K562 (cell line): ENCODE measurements around the gene FRMPD1. TPM values are rescaled to one million over a fixed set of nuclear protein-coding genes. Genes with fewer than 3 reads are reported as not detected.

Experiments used
- ATAC-seq: fragments of 200-7000 bp; cut with Tn5 transposase; 3 replicates; pipeline ENCODE4 v1.9.1; 2020; ENCODE audit warnings: moderate library complexity
- BruUV-seq: library from RNA; stranded (reverse); fragments of 400-500 nt; replicated peaks from 2 replicates; lab custom pipeline; 2021; lab: Mats Ljungman, UMichigan
- CTCF ChIA-PET: fragments of 300-600 bp; formaldehyde crosslinking; extraction: SDS; loops from one replicate; lab custom pipeline; 2021; ENCODE audit warnings: low intra/inter-chr PET ratio; lab: Yijun Ruan, JAX
- POLR2A ChIA-PET: fragments of 300-600, 350-650 bp; sonication (Branson Sonifier 250); formaldehyde crosslinking; extraction: SDS; loops from one replicate; lab custom pipeline; 2021; ENCODE audit warnings: antibody characterized with exemption, inconsistent platforms; lab: Yijun Ruan, JAX
- DNase-seq, 4 experiments: peaks; one replicate each; pipeline versions ENCODE4 v3.0.0 to v3.0.0-alpha.2; 2011 to 2018; ENCODE audit warnings: low spot score in 3 of 4, mixed read lengths in 3 of 4; ENCODE audit errors: extremely low read depth in 1 of 4
- FAIRE-seq: peaks from 2 replicates; lab custom pipeline; 2011; peaks lifted over from hg19 to GRCh38; lab: Jason Lieb, UNC
- H2AFZ ChIP-seq: 2 replicates; pipeline ENCODE4 v1.6.0; 2011; ENCODE audit warnings: low read depth, low read length, control low read depth, inconsistent platforms
- H3K27ac ChIP-seq: fragments of 200-600 bp; 3 replicates; pipeline ENCODE4 v1.8.0; 2011; ENCODE audit warnings: low read depth, mild to moderate bottlenecking, control low read depth, inconsistent platforms, low read length, moderate library complexity, mixed read lengths; ENCODE audit errors: extremely low read depth
- H3K27me3 ChIP-seq, 2 experiments: fragments of 300-600 bp in 1 of 2; 2 replicates in 1 of 2; 3 replicates in 1 of 2; pipeline versions ENCODE4 v1.6.0 to v1.8.0; 2011; ENCODE audit warnings: inconsistent platforms in 2 of 2, low read length in 2 of 2, mild to moderate bottlenecking in 1 of 2, mixed read lengths in 1 of 2, moderate library complexity in 1 of 2; ENCODE audit not compliant: control insufficient read depth in 2 of 2, insufficient read depth in 2 of 2
- H3K36me3 ChIP-seq: fragments of 300-600 bp; 3 replicates; pipeline ENCODE4 v1.8.0; 2011; ENCODE audit warnings: mild to moderate bottlenecking, low read length, inconsistent platforms; ENCODE audit not compliant: control insufficient read depth, insufficient read depth
- H3K4me1 ChIP-seq, 2 experiments: fragments of 200-600 bp in 1 of 2; replicated peaks in 1 of 2; 2 replicates in 1 of 2; 3 replicates in 1 of 2; pipeline versions ENCODE4 v1.5.1 to v1.8.0; 2011; ENCODE audit warnings: inconsistent platforms in 2 of 2, low read length in 2 of 2, mild to moderate bottlenecking in 1 of 2, mixed read lengths in 1 of 2, moderate library complexity in 1 of 2; ENCODE audit not compliant: control insufficient read depth in 2 of 2, insufficient read depth in 2 of 2
- H3K4me2 ChIP-seq: 2 replicates; pipeline ENCODE4 v1.6.1; 2011; ENCODE audit warnings: low read length, control low read depth, inconsistent platforms, mixed read lengths; ENCODE audit not compliant: insufficient read depth
- H3K4me3 ChIP-seq: fragments of 200-600 bp; sonication (generic), shearing (Covaris generic); 2 replicates; pipeline ENCODE4 v1.5.1; 2016; ENCODE audit warnings: control low read depth, inconsistent platforms
- H3K79me2 ChIP-seq: fragments of 200-600 bp; 3 replicates; pipeline ENCODE4 v1.8.0; 2011; ENCODE audit warnings: low read length, inconsistent platforms; ENCODE audit not compliant: control insufficient read depth, insufficient read depth
- H3K9ac ChIP-seq, 2 experiments: 2 replicates each; pipeline versions ENCODE4 v1.6.0 to v1.6.1; 2011; ENCODE audit warnings: low read depth in 2 of 2, low read length in 2 of 2, control low read depth in 1 of 2, inconsistent platforms in 1 of 2, mild to moderate bottlenecking in 1 of 2, mixed read lengths in 1 of 2; ENCODE audit not compliant: insufficient read depth in 1 of 2
- H3K9me1 ChIP-seq: one replicate; pipeline ENCODE4 v1.6.0; 2011; ENCODE audit warnings: inconsistent platforms, mild to moderate bottlenecking, low read length, moderate library complexity; ENCODE audit not compliant: control insufficient read depth, insufficient read depth
- H3K9me3 ChIP-seq: replicated peaks from 2 replicates; pipeline ENCODE4 v1.5.1; 2011; ENCODE audit warnings: low read depth, low read length, inconsistent platforms; ENCODE audit not compliant: control insufficient read depth, insufficient read depth
- H4K20me1 ChIP-seq: replicated peaks from 2 replicates; pipeline ENCODE4 v1.6.1; 2011; ENCODE audit warnings: low read length, inconsistent platforms, mixed read lengths; ENCODE audit not compliant: control insufficient read depth, insufficient read depth
- CEBPB ChIP-seq: fragments of 450-650 bp; IDR thresholded peaks from 2 replicates; pipeline ENCODE4 v1.6.1; 2016; ENCODE audit warnings: missing genetic modification characterization, missing compliant biosample characterization
- JUN ChIP-seq, 2 experiments: sonication (generic) in 1 of 2; formaldehyde crosslinking in 1 of 2; IDR thresholded peaks; 2 replicates each; pipeline versions ENCODE4 v1.6.1 to v1.8.0; 2012 to 2022; ENCODE audit warnings: borderline replicate concordance in 2 of 2, mild to moderate bottlenecking in 2 of 2, improper control_type of control experiment in 1 of 2, low read depth in 1 of 2, low read length in 1 of 2, missing genetic modification reagents in 1 of 2
- MCM5 ChIP-seq: fragments of 450-650 bp; IDR thresholded peaks from 2 replicates; pipeline ENCODE4 v1.6.1; 2016; ENCODE audit warnings: low read depth
- YY1 ChIP-seq, 3 experiments: IDR thresholded peaks; 2 replicates each; pipeline ENCODE4 v1.6.1; 2011; ENCODE audit warnings: low read length in 2 of 3, mild to moderate bottlenecking in 2 of 3, moderate library complexity in 2 of 3, borderline replicate concordance in 1 of 3, control low read depth in 1 of 3, low read depth in 1 of 3; ENCODE audit not compliant: insufficient read depth in 3 of 3, insufficient replicate concordance in 2 of 3, control insufficient read depth in 1 of 3, insufficient read length in 1 of 3; ENCODE audit errors: extremely low read depth in 1 of 3
- WGBS: fragments of 100-300 bp; shearing (Covaris generic); methylation state at CpG from one replicate; pipeline ENCODE4 v1.1.6; 2016; ENCODE audit warnings: low coverage, mixed read lengths; ENCODE audit not compliant: insufficient coverage; ENCODE audit errors: missing lambda C conversion rate; 5-methylcytosine and 5-hydroxymethylcytosine counted together
- in situ Hi-C: fragments of 300-500 bp; cut with MboI; formaldehyde crosslinking; loops from 4 replicates; pipeline ENCODE4 v1.15.0; 2018; ENCODE audit warnings: inconsistent platforms, mixed read lengths
- intact Hi-C: fragments of 100-400 bp; cut with micrococcal nuclease; formaldehyde crosslinking; loops from 2 replicates; pipeline ENCODE4 v1.14.2; 2022
- polyA plus RNA-seq, 8 experiments: library from polyadenylated mRNA; depleted of rRNA in 4 of 8; stranded (reverse) in 5 of 8; unstranded in 3 of 8; fragments of >200 nt; fragmentation: Nextera tagmentation in 2 of 8; fragmentation: Illumina TruSeq in 1 of 8; extraction: Ambion mirVana in 2 of 8; extraction: Trizol in 1 of 8; gene quantifications; 2 replicates each; pipeline versions ENCODE4 v1.2.1 to v1.2.3, GENCODE V29; 2011 to 2014; ENCODE audit warnings: inconsistent platforms in 1 of 8, missing spikeins in 1 of 8
- total RNA-seq, 7 experiments: library from RNA; depleted of rRNA in 6 of 7; stranded (reverse); fragments of >200 nt in 6 of 7; fragmentation: Illumina TruSeq in 2 of 7; extraction: Trizol in 2 of 7; gene quantifications; 2 replicates each; pipeline versions ENCODE4 v1.2.1 to v1.2.3, GENCODE V29; 2011 to 2021; ENCODE audit warnings: low replicate concordance in 1 of 7
- TF ChIP-seq, protein P1 (sequence below): fragments of 250-450 bp; sonication (Bioruptor Pico); IDR thresholded peaks from 2 replicates; pipeline ENCODE4 v1.8.0; 2021; ENCODE audit warnings: moderate library complexity, mild to moderate bottlenecking, inconsistent platforms
- TF ChIP-seq, protein P2 (sequence below): sonication (generic); IDR thresholded peaks from 2 replicates; pipeline ENCODE4 v1.6.1; 2016
- TF ChIP-seq, protein P3 (sequence below): fragments of 250-450 bp; sonication (Bioruptor Pico); IDR thresholded peaks from 2 replicates; pipeline ENCODE4 v1.4.0; 2020; ENCODE audit warnings: mild to moderate bottlenecking, moderate library complexity

Gene FRMPD1
- total and polyA plus RNA-seq, 9 of the 15 experiments (the other 6 are each of a cell fraction or from before 2014, with no cell fraction given): not detected

DNA sequence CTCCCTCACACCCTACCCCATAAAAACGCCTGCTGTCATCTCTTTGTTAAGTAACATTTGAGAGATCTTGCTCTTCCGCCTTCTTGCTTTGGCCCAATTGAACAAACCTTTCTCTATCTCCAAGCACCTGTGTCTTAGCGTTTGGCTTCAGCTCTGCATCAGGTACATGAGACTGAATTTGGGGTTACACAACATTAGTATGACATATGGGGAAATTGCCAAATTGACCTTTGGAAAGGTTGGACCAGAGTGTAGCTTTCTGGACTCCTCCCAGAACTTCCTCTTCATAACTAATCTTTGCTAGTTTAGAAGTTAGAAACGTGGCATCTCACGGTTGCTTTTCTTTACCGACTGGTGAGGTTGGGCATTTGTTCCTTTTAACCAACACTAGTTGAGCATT, 137.6 kb downstream of the FRMPD1 start:
- ChIA-PET POLR2A (interaction anchor here (1.3 kb wide), 1 partner anchor 12 kb away, joined by 5 read pairs; the partner anchor contains the start of gene DCAF10), CTCF (no interaction called here)
- Histone ChIP-seq H3K79me2 (peaks cover 27% of the 10 kb centered on the region), H3K9ac (peak overlapping the region in 1 of 2 experiments; percentile 33; a peak in 1 of 4 replicates), H3K27me3 (no peaks in the 10 kb centered on the region), H3K9me1 (no peaks in the 10 kb centered on the region), H2AFZ (peak overlapping the region; percentile 54), H3K36me3 (peaks cover 7% of the 10 kb centered on the region), H3K27ac (no peak overlapping the region), H4K20me1 (no peaks in the 10 kb centered on the region), H3K9me3 (no peaks in the 10 kb centered on the region), H3K4me1 (peaks cover 8 to 17% of the 10 kb centered on the region in 2 experiments; a peak in 4 of 5 replicates), H3K4me2 (no peak overlapping the region; the same call in 1 of the 2 replicates), H3K4me3 (no peak overlapping the region)
- FAIRE-seq (no peak), ATAC-seq (no peak), DNase-seq (no peak)
- no TSS peak for BruUV-seq
- TF ChIP-seq, protein P1, sequence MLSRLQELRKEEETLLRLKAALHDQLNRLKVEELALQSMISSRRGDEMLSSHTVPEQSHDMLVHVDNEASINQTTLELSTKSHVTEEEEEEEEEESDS: no peak
- TF ChIP-seq, protein P2, sequence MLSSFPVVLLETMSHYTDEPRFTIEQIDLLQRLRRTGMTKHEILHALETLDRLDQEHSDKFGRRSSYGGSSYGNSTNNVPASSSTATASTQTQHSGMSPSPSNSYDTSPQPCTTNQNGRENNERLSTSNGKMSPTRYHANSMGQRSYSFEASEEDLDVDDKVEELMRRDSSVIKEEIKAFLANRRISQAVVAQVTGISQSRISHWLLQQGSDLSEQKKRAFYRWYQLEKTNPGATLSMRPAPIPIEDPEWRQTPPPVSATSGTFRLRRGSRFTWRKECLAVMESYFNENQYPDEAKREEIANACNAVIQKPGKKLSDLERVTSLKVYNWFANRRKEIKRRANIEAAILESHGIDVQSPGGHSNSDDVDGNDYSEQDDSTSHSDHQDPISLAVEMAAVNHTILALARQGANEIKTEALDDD: peak; percentile 38; the same call in 1 of the 2 replicates
- no peak for TF ChIP-seq MCM5
- TF ChIP-seq YY1 (IDR thresholded peaks at IDR 0.05; ENCODE audit: borderline replicate concordance in 1 of 3, control insufficient read depth in 1 of 3, extremely low read depth in 1 of 3, insufficient read depth in 3 of 3, insufficient read length in 1 of 3, insufficient replicate concordance in 2 of 3, low read depth in 1 of 3, low read length in 2 of 3): no peak
- no peak for TF ChIP-seq JUN (IDR thresholded peaks at IDR 0.05; ENCODE audit: borderline replicate concordance, low read depth, low read length)
- TF ChIP-seq JUN (CRISPR knock-in tag; IDR thresholded peaks at IDR 0.05; ENCODE audit: borderline replicate concordance): no peak
- TF ChIP-seq, protein P3, sequence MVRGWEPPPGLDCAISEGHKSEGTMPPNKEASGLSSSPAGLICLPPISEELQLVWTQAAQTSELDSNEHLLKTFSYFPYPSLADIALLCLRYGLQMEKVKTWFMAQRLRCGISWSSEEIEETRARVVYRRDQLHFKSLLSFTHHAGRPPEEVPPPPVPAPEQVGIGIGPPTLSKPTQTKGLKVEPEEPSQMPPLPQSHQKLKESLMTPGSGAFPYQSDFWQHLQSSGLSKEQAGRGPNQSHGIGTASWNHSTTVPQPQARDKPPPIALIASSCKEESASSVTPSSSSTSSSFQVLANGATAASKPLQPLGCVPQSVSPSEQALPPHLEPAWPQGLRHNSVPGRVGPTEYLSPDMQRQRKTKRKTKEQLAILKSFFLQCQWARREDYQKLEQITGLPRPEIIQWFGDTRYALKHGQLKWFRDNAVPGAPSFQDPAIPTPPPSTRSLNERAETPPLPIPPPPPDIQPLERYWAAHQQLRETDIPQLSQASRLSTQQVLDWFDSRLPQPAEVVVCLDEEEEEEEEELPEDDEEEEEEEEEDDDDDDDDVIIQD (CRISPR knock-in tag): no peak
- peak; percentile 77 for TF ChIP-seq CEBPB (tag)
- in situ Hi-C loops: no loop called here
- intact Hi-C loops: loop anchor here (5.0 to 10.0 kb wide), 2 partner anchors 196 to 276 kb away; partner anchors contain the start of genes SHB and TOMM5
- WGBS: 23% methylated on average over 6 of the region's 6 CpGs
